SU-DHL-6 (cell line): Measurements from ENCODE around the gene EPHB3.

Experiments used
- CTCF ChIP-seq: fragments of 200-600 bp; sonication (generic); IDR thresholded peaks from one replicate; pipeline ENCODE4 v1.5.1; 2017; ENCODE audit warnings: antibody characterized with exemption, mild to moderate bottlenecking, low read length, moderate library complexity; ENCODE audit not compliant: insufficient read depth, poor library complexity, severe bottlenecking
- EZH2phosphoT487 ChIP-seq: fragments of 200-600 bp; sonication (generic), shearing (Covaris generic); conservative IDR thresholded peaks from 2 replicates; pipeline ENCODE4 v1.6.1; 2018; ENCODE audit warnings: mild to moderate bottlenecking, antibody characterized with exemption, low read length, moderate library complexity, mixed read lengths

GRCh38 chr3:184592371-184593219 is 31.0 kb downstream of the EPHB3 start:
- TF ChIP-seq CTCF (no peak), EZH2phosphoT487 (no peak)
